ENCODE results near the gene AQP2.

Gene AQP2

DNA sequence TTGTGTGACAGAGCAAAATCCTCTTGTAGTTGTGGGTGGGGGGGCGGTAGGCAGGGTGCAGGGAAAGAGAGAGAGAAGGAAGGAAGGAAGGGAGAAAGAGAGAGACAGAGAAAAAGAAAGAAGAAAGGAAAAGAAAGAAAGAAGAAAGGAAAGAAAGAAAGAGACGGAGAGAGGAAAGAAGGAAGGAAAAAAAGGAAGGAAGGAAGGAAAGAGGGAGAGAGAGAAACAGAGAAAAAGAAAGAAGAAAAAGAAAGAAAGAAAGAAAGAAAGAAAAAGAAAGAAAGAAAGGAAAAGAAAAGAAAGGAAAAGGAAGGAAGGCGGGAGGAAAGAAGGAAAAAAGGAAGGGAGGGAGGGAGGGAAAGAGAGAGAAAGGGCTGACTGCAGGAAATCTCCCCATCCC lies 29.2 kb upstream of the AQP2 start:
- TF ChIP-seq CTCF (IDR thresholded peaks at IDR 0.05), result no peak
- no peak for TF ChIP-seq ZFX (IDR thresholded peaks at IDR 0.05; ENCODE audit: borderline replicate concordance)

DNA sequence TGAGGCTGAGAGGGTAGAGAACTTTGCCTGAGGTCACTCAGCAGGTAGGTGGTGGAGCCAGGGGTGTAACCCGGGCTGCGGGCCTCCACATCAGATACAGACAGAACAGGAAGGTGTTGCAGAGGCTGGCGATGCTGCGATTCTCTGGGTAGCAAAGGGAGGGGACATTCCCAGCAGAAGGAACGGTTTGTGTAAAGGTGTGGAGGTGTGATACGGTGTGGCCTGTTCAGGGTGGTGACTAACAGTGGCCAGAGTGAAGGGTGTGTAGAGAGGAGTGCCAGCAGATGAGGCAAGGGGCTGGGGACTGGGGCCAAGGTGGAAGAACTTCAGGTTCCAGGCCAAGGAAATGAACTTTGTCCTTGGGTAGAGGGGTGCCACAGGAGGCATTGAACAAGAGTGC lies 28.6 kb upstream of the AQP2 start:
- no peak overlapping the region for H3K27ac ChIP-seq
- TF ChIP-seq ZFX (IDR thresholded peaks at IDR 0.05; ENCODE audit: borderline replicate concordance) (no peak), CTCF (IDR thresholded peaks at IDR 0.05) (no peak)

More for the DNA sequence above, 29.2 kb upstream of the AQP2 start:
- H3K27ac ChIP-seq, result no peak overlapping the region

- no peak overlapping the region for H3K27ac ChIP-seq
- TF ChIP-seq ZFX (IDR thresholded peaks at IDR 0.05; ENCODE audit: borderline replicate concordance) (no peak), CTCF (IDR thresholded peaks at IDR 0.05) (no peak)
These were observed 28.0 kb upstream of the AQP2 start for GRCh38 chr12:49922349-49923034.

DNA sequence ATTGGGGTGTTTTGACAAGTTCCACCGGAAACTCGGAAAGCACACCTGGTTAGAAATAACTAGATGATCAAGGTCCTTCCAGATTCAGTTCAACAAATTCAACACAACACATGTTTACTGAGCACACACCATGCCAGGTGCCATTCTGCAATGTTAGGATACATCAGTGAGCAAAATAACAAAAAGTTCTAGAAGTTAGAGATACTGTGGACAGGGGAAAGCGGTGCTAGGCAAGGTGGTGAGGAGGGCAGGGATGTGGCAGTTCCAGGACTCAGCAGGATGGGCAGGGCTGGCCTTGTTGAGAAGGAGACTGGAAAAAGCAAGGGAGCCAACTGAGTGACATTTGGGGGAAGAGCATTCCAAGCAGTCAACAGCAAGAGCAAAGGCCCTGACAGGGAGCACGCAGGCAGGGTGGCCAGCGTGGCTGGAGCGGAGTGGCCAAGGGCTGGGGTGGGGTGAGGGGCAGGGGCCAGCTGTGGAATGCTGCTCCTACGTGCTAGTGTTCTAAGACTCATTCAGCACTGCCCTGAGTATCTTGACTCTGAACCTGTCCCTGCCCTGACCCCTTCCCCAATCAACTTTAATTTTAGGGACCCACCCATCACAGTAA lies 27.4 kb upstream of the AQP2 start:
- H3K27ac ChIP-seq, result no peak overlapping the region

DNA sequence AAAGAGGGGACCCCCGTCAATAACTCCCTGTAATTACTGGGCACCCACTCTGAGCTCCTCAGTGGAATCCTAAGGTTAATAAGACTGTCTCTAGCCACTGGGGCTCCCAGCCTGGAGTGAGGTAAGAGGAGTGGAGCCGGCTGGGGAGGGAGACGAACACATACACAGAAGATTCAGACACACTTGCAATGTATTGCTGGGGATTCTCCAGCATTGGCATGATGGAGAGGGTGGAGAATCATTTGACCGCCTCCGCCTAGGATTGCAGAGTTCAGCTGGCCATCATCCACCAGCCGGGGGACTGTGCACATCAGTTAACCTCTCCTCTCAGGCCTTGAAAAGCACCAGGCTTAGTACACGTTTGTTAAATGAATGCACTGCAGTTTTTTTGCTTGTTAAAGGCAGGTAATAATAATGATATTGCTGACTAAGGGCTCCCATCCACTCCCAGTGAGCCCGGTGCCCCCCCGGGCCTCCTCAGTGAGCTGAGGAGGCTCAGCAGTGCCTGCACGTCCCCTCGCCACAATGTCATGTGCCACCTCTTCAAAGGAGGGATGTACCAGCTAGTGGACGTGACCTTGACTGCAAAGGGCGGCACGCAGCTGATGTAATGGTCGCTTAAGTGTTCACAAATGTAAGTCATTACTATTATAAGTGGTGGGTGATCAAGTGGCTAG lies 26.5 kb upstream of the AQP2 start:
- TF ChIP-seq CTCF (IDR thresholded peaks at IDR 0.05) (no peak), ZFX (IDR thresholded peaks at IDR 0.05; ENCODE audit: borderline replicate concordance) (no peak)
- no peak overlapping the region for H3K27ac ChIP-seq

More for the DNA sequence above, 27.4 kb upstream of the AQP2 start:
- TF ChIP-seq CTCF (IDR thresholded peaks at IDR 0.05) (no peak), ZFX (IDR thresholded peaks at IDR 0.05; ENCODE audit: borderline replicate concordance) (no peak)

DNA sequence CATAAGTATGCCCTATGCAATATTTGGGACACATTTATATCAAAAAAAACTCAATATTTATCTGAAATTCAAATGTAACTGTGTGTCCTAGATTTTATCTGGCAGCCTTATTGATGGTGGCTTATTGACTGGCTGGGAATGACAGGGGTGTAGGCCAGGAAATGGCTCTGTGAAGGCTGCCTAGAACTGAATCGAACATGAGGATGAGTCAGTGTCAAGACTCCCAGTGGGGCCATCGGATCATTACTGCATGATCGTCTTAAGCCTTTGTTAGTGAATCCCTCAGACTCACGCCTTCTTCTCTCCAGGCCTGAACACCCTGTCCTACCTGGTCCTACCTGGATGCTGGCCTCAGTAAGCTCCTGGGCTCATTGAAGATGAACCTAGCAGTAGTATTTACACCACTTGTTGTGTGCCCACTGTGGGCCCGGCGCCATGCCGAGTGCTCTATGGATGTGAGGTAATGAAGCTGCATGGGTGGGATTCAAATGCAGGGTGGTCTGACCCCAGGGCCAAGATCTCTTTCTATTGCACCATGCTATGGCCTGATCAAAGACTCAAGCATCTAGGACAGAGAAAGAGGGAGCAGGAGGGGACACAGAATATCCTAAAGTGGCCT lies 25.8 kb upstream of the AQP2 start:
- no peak overlapping the region for H3K27ac ChIP-seq
- TF ChIP-seq ZFX (IDR thresholded peaks at IDR 0.05; ENCODE audit: borderline replicate concordance) (no peak), CTCF (IDR thresholded peaks at IDR 0.05) (no peak)
